Natural killer cell (primary cell): ENCODE results near the gene ZNF281. TPM values are rescaled to one million over a fixed set of nuclear protein-coding genes. Genes with fewer than 3 reads are reported as not detected.

Experiments
- ATAC-seq, 3 donors: fragments of 150-1000 bp in 2 of 3; fragments of 200-7000 bp in 1 of 3; cut with Tn5 transposase; 1 replicate in 1 of 3; 2 replicates in 2 of 3; pipeline ENCODE4 v1.10.0; 2021; ENCODE audit warnings: mild to moderate bottlenecking in 2 of 3, moderate library complexity in 2 of 3
- DNase-seq, 2 donors: peaks; one replicate each; pipeline versions ENCODE4 v3.0.0 to v3.0.0-alpha.2; 2013 to 2021; ENCODE audit warnings: mixed read lengths in 1 of 2
- H3K27ac ChIP-seq: one replicate; pipeline ENCODE4 v1.5.1; 2013; ENCODE audit warnings: mild to moderate bottlenecking, low read length
- H3K27me3 ChIP-seq: one replicate; pipeline ENCODE4 v1.6.1; 2013; ENCODE audit warnings: low read length; ENCODE audit not compliant: control insufficient read depth, insufficient read depth
- H3K36me3 ChIP-seq: one replicate; pipeline ENCODE4 v1.6.1; 2013; ENCODE audit warnings: low read length; ENCODE audit not compliant: control insufficient read depth, insufficient read depth
- H3K4me1 ChIP-seq: one replicate; pipeline ENCODE4 v1.6.1; 2013; ENCODE audit warnings: low read length; ENCODE audit not compliant: control insufficient read depth, insufficient read depth
- H3K4me3 ChIP-seq: one replicate; pipeline ENCODE4 v1.5.1; 2013; ENCODE audit warnings: low read length
- H3K9me3 ChIP-seq: one replicate; pipeline ENCODE4 v1.6.1; 2013; ENCODE audit warnings: low read length; ENCODE audit not compliant: control insufficient read depth, insufficient read depth
- H3K27ac Mint-ChIP-seq, 2 donors: one replicate each; pipeline ENCODE4 v1.8.0; 2022; ENCODE audit warnings: mild to moderate bottlenecking in 2 of 2, mixed read lengths in 2 of 2, moderate library complexity in 1 of 2
- H3K27me3 Mint-ChIP-seq, 2 donors: one replicate each; pipeline ENCODE4 v1.8.0; 2022; ENCODE audit warnings: low read depth in 2 of 2, mixed read lengths in 2 of 2
- H3K36me3 Mint-ChIP-seq: one replicate; pipeline ENCODE4 v1.8.0; 2022; ENCODE audit warnings: mixed read lengths
- H3K4me1 Mint-ChIP-seq, 2 donors: one replicate each; pipeline ENCODE4 v1.8.0; 2022; ENCODE audit warnings: mixed read lengths in 2 of 2
- H3K4me3 Mint-ChIP-seq: one replicate; pipeline ENCODE4 v1.8.0; 2022; ENCODE audit warnings: mild to moderate bottlenecking, moderate library complexity, mixed read lengths
- H3K9me3 Mint-ChIP-seq, 2 donors: one replicate each; pipeline ENCODE4 v1.8.0; 2022; ENCODE audit warnings: mixed read lengths in 2 of 2
- WGBS: methylation state at CpG from one replicate; pipeline ENCODE4 v1.1.7; 2013; ENCODE audit warnings: missing lambda C conversion rate; ENCODE audit not compliant: insufficient coverage; 5-methylcytosine and 5-hydroxymethylcytosine counted together
- intact Hi-C: fragments of 100-400 bp; cut with micrococcal nuclease; formaldehyde crosslinking; loops from one replicate; pipeline ENCODE4 v1.14.2; 2022
- total RNA-seq, 4 donors: library from RNA; stranded (reverse); fragments of 120-200 nt in 1 of 4; gene quantifications; one replicate each; pipeline versions ENCODE4 v1.2.3 to v1.2.4, GENCODE V29; 2013 to 2022
- TF ChIP-seq, protein P1 (sequence below): fragments of 200-600 bp; IDR thresholded peaks from one replicate; pipeline ENCODE4 v1.8.0; 2022; ENCODE audit warnings: antibody characterized with exemption

The ZNF281 gene
- total RNA-seq, 3 donors from 2014 or later (not counting 1 experiment from before 2014, with no cell fraction given) = 25.6 to 35.4 (median 33.8) TPM

DNA sequence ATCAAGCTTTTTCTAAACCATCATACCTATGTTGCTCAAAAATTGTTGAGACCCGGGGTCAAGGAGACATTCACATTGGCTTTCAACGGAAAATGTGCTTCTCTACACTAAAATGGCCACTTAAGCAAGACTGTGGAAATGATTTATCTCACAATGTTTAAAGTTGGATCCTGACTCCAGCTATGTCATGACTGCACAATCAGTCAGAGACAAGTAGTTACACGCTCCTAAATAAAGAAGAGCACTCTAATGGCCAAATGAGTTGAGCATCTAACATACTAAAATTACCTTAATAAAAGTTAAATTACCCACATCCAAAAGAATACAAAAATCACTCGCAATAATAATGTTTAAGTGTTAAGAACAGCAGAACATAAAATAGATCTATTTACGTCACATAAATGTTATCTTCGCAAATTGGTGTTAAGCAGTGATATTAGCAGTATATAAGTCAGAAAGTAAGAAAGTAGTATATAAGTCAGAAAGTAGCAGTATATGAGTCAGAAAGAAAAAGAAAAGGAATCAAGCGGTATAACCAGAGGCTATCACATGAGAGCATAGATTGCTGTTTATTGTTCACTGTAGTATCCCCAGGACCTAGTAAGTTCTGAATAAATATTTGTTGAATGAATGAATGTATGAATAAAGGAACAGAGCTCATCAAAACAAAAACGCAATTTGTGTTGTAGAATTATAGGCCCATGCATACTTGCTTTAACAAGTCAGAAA lies 28.4 kb downstream of the ZNF281 start:
- no peak for ATAC-seq
- no peaks in the 10 kb centered on the region for H3K36me3 Mint-ChIP-seq
- no peak overlapping the region for H3K27ac Mint-ChIP-seq
- peaks cover 0 to 3% of the 10 kb centered on the region in 2 donors for H3K27me3 Mint-ChIP-seq
- no peaks in the 10 kb centered on the region for H3K9me3 Mint-ChIP-seq
- H3K4me1 ChIP-seq = no peaks in the 10 kb centered on the region
- 95% methylated on average over 6 of the region's 8 CpGs for WGBS
- no peak overlapping the region for H3K27ac ChIP-seq
- no peak overlapping the region for H3K4me3 Mint-ChIP-seq
- no peak overlapping the region for H3K4me3 ChIP-seq
- H3K36me3 ChIP-seq = no peaks in the 10 kb centered on the region
- H3K4me1 Mint-ChIP-seq = no peaks in the 10 kb centered on the region
- H3K27me3 ChIP-seq = no peaks in the 10 kb centered on the region
- intact Hi-C loops = no loop called here
- no peaks in the 10 kb centered on the region for H3K9me3 ChIP-seq
- TF ChIP-seq, protein P1, sequence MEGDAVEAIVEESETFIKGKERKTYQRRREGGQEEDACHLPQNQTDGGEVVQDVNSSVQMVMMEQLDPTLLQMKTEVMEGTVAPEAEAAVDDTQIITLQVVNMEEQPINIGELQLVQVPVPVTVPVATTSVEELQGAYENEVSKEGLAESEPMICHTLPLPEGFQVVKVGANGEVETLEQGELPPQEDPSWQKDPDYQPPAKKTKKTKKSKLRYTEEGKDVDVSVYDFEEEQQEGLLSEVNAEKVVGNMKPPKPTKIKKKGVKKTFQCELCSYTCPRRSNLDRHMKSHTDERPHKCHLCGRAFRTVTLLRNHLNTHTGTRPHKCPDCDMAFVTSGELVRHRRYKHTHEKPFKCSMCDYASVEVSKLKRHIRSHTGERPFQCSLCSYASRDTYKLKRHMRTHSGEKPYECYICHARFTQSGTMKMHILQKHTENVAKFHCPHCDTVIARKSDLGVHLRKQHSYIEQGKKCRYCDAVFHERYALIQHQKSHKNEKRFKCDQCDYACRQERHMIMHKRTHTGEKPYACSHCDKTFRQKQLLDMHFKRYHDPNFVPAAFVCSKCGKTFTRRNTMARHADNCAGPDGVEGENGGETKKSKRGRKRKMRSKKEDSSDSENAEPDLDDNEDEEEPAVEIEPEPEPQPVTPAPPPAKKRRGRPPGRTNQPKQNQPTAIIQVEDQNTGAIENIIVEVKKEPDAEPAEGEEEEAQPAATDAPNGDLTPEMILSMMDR = no peak
- no peak for DNase-seq

DNA sequence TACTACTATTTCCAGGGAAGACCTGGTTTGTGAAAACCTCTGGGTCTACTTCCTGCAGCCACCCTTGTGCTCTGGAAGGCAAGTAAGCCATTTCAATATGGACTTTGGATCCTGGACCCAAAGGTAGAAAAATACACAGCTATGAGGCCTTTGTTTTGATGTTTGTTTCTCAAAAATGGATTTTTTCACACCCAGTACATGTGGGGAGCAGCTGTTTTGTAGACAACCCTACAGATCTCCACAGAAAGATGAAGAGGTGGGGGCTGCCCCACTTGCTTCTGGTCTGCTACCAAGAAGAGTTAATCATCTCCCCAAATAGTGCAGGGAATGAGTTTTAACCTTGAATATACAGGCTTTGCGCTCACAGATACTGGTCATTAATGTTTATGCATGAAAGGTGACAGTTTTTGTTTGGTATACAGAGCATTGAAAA lies 29.2 kb downstream of the ZNF281 start:
- Mint-ChIP-seq H3K4me1 (no peaks in the 10 kb centered on the region), H3K27me3 (peaks cover 0 to 3% of the 10 kb centered on the region in 2 donors), H3K9me3 (no peaks in the 10 kb centered on the region), H3K4me3 (no peak overlapping the region), H3K36me3 (no peaks in the 10 kb centered on the region), H3K27ac (no peak overlapping the region)
- no peaks in the 10 kb centered on the region for H3K9me3 ChIP-seq
- no peak for DNase-seq
- no peaks in the 10 kb centered on the region for H3K36me3 ChIP-seq
- H3K27ac ChIP-seq = no peak overlapping the region
- WGBS = 80% methylated on average over 1 of the region's 1 CpG
- no peak for ATAC-seq
- no peaks in the 10 kb centered on the region for H3K4me1 ChIP-seq
- no peak overlapping the region for H3K4me3 ChIP-seq
- H3K27me3 ChIP-seq = no peaks in the 10 kb centered on the region
- intact Hi-C loops = no loop called here
- TF ChIP-seq, protein P1 = no peak

DNA sequence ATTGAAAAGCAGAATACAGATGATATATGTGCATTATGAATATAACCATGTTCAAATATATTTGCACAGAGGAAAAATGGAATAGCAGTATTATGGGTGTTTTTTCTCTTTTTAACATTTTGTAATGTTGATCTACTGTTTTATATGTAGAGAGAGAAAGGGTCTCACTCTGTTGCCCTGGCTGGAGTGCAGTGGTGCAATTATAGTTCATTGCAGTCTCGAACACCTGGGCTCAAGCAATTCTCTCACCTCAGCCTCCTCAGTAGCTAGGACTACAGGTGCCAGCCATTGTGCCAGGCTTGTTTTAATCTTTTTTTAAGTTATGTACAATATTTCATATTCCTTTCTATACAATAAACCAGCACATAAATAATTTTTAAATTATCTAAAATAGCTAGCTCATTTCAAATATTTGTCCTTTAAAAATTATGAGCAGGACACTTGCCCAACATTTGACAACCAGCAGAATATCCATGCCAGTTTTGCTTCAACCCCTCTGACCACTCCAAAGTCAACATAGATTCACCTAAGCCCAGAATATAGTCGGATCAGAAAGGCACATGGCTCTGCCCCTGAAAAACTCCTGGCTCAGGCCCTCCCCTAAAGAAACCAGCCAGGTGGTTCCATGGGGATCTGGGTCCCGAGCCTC lies 29.8 kb downstream of the ZNF281 start:
- H3K36me3 Mint-ChIP-seq = no peaks in the 10 kb centered on the region
- no peak overlapping the region for H3K27ac Mint-ChIP-seq
- Histone ChIP-seq H3K27ac (no peak overlapping the region), H3K36me3 (no peaks in the 10 kb centered on the region), H3K4me3 (no peak overlapping the region), H3K9me3 (no peaks in the 10 kb centered on the region), H3K27me3 (no peaks in the 10 kb centered on the region), H3K4me1 (no peaks in the 10 kb centered on the region)
- TF ChIP-seq, protein P1 = no peak
- no peak overlapping the region for H3K4me3 Mint-ChIP-seq
- ATAC-seq (no peak), DNase-seq (no peak)
- H3K9me3 Mint-ChIP-seq = no peaks in the 10 kb centered on the region
- peaks cover 0 to 3% of the 10 kb centered on the region in 2 donors for H3K27me3 Mint-ChIP-seq
- WGBS = 87% methylated on average over 3 of the region's 3 CpGs
- no peaks in the 10 kb centered on the region for H3K4me1 Mint-ChIP-seq
- intact Hi-C loops = no loop called here
